Measurements from ENCODE around the gene PRH1. TPM values are rescaled to one million over a fixed set of nuclear protein-coding genes. Genes with fewer than 3 reads are reported as not detected.

Gene PRH1
- total and polyA plus RNA-seq, 2 of the 8 experiments (the other 6 are each of a cell fraction or from before 2014, with no cell fraction given), result 4.5 to 6.5 TPM

DNA sequence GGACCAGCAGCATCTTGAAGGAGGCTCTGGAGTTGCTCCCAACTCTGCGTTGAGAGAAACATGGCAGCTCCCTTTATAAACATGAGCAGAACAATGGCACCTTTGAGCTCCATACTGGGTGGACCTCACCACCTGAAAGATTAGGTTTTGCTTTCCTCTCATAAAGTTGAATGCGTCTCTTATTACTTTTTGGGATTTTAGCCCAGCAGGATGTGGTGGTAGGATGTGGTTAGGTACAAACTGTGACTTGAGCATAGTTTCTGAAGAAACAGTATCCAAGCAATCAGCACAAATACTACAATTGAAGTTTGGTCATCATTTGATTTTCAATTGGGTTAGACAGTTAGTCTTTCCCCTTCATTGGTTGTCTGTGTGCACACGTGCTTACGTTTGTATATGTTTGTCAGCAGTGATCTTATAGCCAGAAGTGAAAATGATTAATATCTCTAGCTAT is 34.6 kb downstream of the PRH1 start, which contains the start of gene PRR4:
TSS of gene PRR4 (minus strand) at position 51 of the 454 bp plus-strand sequence. CDS start at position 13, 38 bp downstream.
- WGBS, 2 experiments (ENCODE audit: extremely low coverage in 1 of 2, insufficient coverage in 1 of 2, insufficient read length in 1 of 2, insufficient replicate concordance in 2 of 2, low coverage in 1 of 2, low lambda C conversion rate in 2 of 2, missing lambda C conversion rate in 1 of 2), result 97% methylated on average over 4 of the region's 4 CpGs; no CpG with 5 or more reads in 1 of the 2 experiments
- H3K23me2 ChIP-seq (ENCODE audit: low read depth, low read length), result no peaks in the 10 kb centered on the region
- no peak within 1 kb of the TSS for H4K91ac ChIP-seq (replicated peaks; ENCODE audit: insufficient read length, low read length)
- no peaks in the 10 kb centered on the region for H3K36me3 ChIP-seq (ENCODE audit: control insufficient read depth in 2 of 4, insufficient read depth in 4 of 4, low read length in 3 of 4)
- no peak within 1 kb of the TSS for H3K23ac ChIP-seq (ENCODE audit: insufficient read length)
- H3K56ac ChIP-seq (replicated peaks; ENCODE audit: insufficient read length, low read depth, low read length), result no peak within 1 kb of the TSS
- no peak within 1 kb of the TSS for H3K14ac ChIP-seq (ENCODE audit: insufficient read length)
- no peak within 1 kb of the TSS for H2BK20ac ChIP-seq (ENCODE audit: low read length)
- H3K9me3 ChIP-seq (ENCODE audit: insufficient read depth in 2 of 2, low read depth in 1 of 2, low read length in 1 of 2), result no peaks in the 10 kb centered on the region
- H3K18ac ChIP-seq (ENCODE audit: extremely low read depth, low read length), result no peak within 1 kb of the TSS
- no peak within 1 kb of the TSS for H2AFZ ChIP-seq (ENCODE audit: low read length)
- no peaks in the 10 kb centered on the region for H3K79me2 ChIP-seq (ENCODE audit: control insufficient read depth in 1 of 2, insufficient read depth in 2 of 2, low read length in 2 of 2)
- no peak within 1 kb of the TSS for H4K5ac ChIP-seq (ENCODE audit: insufficient read length, low read depth, low read length)
- no peak within 1 kb of the TSS for H3K4me3 ChIP-seq (ENCODE audit: extremely low read depth in 1 of 4, insufficient read depth in 2 of 4, low read depth in 3 of 4, low read length in 4 of 4)
- no peak within 1 kb of the TSS for H2BK15ac ChIP-seq (ENCODE audit: low read length)
- H3K4ac ChIP-seq (replicated peaks; ENCODE audit: insufficient read length, low read depth, low read length), result no peak within 1 kb of the TSS
- no peaks in the 10 kb centered on the region for H3K27me3 ChIP-seq (replicated peaks in 1 of 4; ENCODE audit: control insufficient read depth in 3 of 4, extremely low read depth in 1 of 4, insufficient read depth in 3 of 4, low read length in 3 of 4)
- H4K20me1 ChIP-seq (replicated peaks in 1 of 2; ENCODE audit: control insufficient read depth in 1 of 2, insufficient read depth in 2 of 2, low read length in 2 of 2), result peaks cover 0 to 3% of the 10 kb centered on the region in 2 experiments
- H3K4me2 ChIP-seq (ENCODE audit: insufficient read depth in 1 of 2, low read depth in 2 of 2, low read length in 2 of 2), result no peak within 1 kb of the TSS
- no peak within 1 kb of the TSS for H4K8ac ChIP-seq (ENCODE audit: extremely low read depth, insufficient read depth, low read length)
- CTCF ChIA-PET (ENCODE audit: partially characterized antibody), result interaction anchor here (0.6 to 1.2 kb wide), 2 partner anchors 64 to 638 kb away, joined by 3 read pairs; no protein-coding TSS in a partner anchor
- H3K79me1 ChIP-seq (ENCODE audit: low read depth, low read length), result no peaks in the 10 kb centered on the region
- no peak within 1 kb of the TSS for H2BK120ac ChIP-seq (replicated peaks; ENCODE audit: low read depth, low read length)
- no peaks in the 10 kb centered on the region for H3K4me1 ChIP-seq (replicated peaks in 1 of 4; ENCODE audit: control insufficient read depth in 3 of 4, insufficient read depth in 4 of 4, low read length in 3 of 4)
- H3K9ac ChIP-seq (replicated peaks in 1 of 4; ENCODE audit: extremely low read depth in 1 of 4, low read depth in 3 of 4, low read length in 3 of 4), result no peak within 1 kb of the TSS
- FAIRE-seq (no peak), DNase-seq (ENCODE audit: low read depth in 1 of 2, low spot score in 2 of 2) (no peak)
- TF ChIP-seq CBX5 (IDR thresholded peaks at IDR 0.05; ENCODE audit: low read depth, low read length) (no peak), SIX5 (IDR thresholded peaks at IDR 0.05; ENCODE audit: low read depth, low read length) (no peak), SRF (IDR thresholded peaks at IDR 0.05; ENCODE audit: low read depth, low read length) (no peak), KDM1A (IDR thresholded peaks at IDR 0.05; ENCODE audit: borderline replicate concordance, low read length) (no peak), GTF2F1 (IDR thresholded peaks at IDR 0.05; ENCODE audit: borderline replicate concordance, low read depth, low read length) (no peak), JUN (IDR thresholded peaks at IDR 0.05; ENCODE audit: low read depth, low read length) (no peak), POLR2A (IDR thresholded peaks at IDR 0.05; ENCODE audit: control extremely low read depth in 1 of 2, low read depth in 2 of 2, low read length in 2 of 2) (no peak)
- H2BK12ac ChIP-seq (ENCODE audit: low read depth, low read length), result no peak within 1 kb of the TSS
- no peak within 1 kb of the TSS for H2AK5ac ChIP-seq (ENCODE audit: low read depth, low read length)
- H3K27ac ChIP-seq (ENCODE audit: low read depth, low read length), result no peak within 1 kb of the TSS
- POLR2A ChIA-PET (ENCODE audit: partially characterized antibody), result no interaction called here
- no peak within 1 kb of the TSS for H2BK5ac ChIP-seq (ENCODE audit: low read depth, low read length)

Measured in H1 (cell line).